C4-2B (cell line): ENCODE results near the gene OSTN.

ENCODE experiments used
- H3K27ac ChIP-seq: fragments of 450-650 bp; 2 replicates; pipeline ENCODE4 v1.5.1; 2017
- ZFX ChIP-seq: fragments of 450-650 bp; IDR thresholded peaks from 2 replicates; pipeline ENCODE4 v1.6.1; 2017
- TF ChIP-seq, protein P1 (sequence below): fragments of 450-650 bp; conservative IDR thresholded peaks from 2 replicates; pipeline ENCODE4 v1.5.1; 2017; ENCODE audit warnings: mild to moderate bottlenecking

The OSTN gene

DNA sequence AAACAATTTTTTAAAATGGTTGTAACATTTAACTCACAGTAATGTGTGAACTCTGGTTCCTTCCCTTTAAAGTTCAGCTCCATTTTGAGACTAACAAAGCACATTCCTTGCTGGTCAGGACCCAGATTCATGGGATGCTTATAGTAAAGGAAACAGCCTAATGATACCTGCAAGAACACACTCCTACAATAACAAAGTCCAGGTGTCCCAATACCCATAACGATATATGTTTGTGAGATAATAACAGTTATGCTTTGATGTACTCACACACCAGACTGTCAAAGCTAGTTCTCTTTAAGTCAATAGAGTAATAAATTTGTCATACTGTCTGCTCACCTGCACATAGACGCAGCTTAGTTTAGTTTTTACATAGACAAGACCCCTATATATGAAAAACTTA is 114.3 kb downstream of the OSTN start:
- TF ChIP-seq, protein P1, sequence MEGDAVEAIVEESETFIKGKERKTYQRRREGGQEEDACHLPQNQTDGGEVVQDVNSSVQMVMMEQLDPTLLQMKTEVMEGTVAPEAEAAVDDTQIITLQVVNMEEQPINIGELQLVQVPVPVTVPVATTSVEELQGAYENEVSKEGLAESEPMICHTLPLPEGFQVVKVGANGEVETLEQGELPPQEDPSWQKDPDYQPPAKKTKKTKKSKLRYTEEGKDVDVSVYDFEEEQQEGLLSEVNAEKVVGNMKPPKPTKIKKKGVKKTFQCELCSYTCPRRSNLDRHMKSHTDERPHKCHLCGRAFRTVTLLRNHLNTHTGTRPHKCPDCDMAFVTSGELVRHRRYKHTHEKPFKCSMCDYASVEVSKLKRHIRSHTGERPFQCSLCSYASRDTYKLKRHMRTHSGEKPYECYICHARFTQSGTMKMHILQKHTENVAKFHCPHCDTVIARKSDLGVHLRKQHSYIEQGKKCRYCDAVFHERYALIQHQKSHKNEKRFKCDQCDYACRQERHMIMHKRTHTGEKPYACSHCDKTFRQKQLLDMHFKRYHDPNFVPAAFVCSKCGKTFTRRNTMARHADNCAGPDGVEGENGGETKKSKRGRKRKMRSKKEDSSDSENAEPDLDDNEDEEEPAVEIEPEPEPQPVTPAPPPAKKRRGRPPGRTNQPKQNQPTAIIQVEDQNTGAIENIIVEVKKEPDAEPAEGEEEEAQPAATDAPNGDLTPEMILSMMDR, result no peak
- no peak for TF ChIP-seq ZFX
- no peak overlapping the region for H3K27ac ChIP-seq

DNA sequence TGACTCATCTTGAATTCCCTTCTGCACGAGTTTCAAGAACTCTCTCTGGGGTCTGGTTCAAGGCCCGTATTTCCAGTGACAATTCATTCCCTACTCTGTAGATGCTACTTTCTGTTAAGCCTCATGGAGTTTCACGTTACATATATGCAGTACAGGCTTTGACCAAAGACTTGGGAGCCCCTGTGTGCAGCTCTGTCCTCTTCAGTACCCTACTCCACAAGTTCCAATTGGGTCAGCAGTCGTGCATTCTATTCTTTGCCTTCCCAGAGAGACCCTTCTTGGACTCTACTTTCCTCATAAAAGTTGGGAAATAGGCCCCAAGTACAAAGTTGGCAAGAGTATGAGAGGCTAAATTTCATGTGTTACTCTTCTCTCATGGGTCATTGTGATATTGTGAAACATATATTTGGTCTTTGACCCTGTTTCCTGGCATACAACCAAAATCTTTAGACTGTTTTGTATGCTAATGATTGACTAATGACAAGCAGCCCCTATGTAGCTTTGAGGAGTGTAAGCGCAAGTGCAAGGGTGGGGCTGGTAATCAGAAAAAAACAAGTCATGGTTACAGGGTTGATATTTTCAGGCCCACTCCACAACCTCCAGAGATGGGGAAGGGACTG is 115.2 kb downstream of the OSTN start:
- H3K27ac ChIP-seq, result no peak overlapping the region
- TF ChIP-seq, protein P1, result no peak
- TF ChIP-seq ZFX, result no peak
